ENCODE measurements around the gene MMS22L.
"Not testable (repeated sequence)": the region's sequence is repeated elsewhere in the genome, so short reads cannot be mapped to it uniquely, and the experiment has no call there.

The MMS22L gene

GRCh38 chr6:97231911-97232310 lies 51.1 kb downstream of the MMS22L start:
- DNase-seq, result no peak

- no peak for DNase-seq
These were observed 60.1 kb downstream of the MMS22L start for GRCh38 chr6:97222903-97223302.

GRCh38 chr6:97218912-97219311 lies 64.1 kb downstream of the MMS22L start:
- no peak for DNase-seq

- no peak for DNase-seq
These were observed 67.8 kb downstream of the MMS22L start for GRCh38 chr6:97215157-97215769.

GRCh38 chr6:97214671-97215070 lies 68.3 kb downstream of the MMS22L start:
- no peak for DNase-seq

GRCh38 chr6:97207383-97207782 lies 75.6 kb downstream of the MMS22L start:
- no peak for DNase-seq

- DNase-seq, result no peak
These were observed 77.0 kb downstream of the MMS22L start for GRCh38 chr6:97205966-97206365.

GRCh38 chr6:97203343-97203742 lies 79.7 kb downstream of the MMS22L start:
- DNase-seq, result peak; percentile 9

- DNase-seq, result no peak
These were observed 84.9 kb downstream of the MMS22L start for GRCh38 chr6:97198046-97198565.

GRCh38 chr6:97195117-97195516 lies 87.9 kb downstream of the MMS22L start:
- DNase-seq, result peak; percentile 79

- no peak for DNase-seq
These were observed 93.2 kb downstream of the MMS22L start for GRCh38 chr6:97189767-97190166.

- DNase-seq, result no peak
These were observed 95.1 kb downstream of the MMS22L start for GRCh38 chr6:97187951-97188350.

GRCh38 chr6:97186416-97186999 lies 96.5 kb downstream of the MMS22L start:
- peak; percentile 70 for DNase-seq

GRCh38 chr6:97177905-97178304 lies 105.1 kb downstream of the MMS22L start:
- no peak for DNase-seq

GRCh38 chr6:97176468-97176867 lies 106.5 kb downstream of the MMS22L start:
- no peak for DNase-seq

- DNase-seq, result no peak
These were observed 107.2 kb downstream of the MMS22L start for GRCh38 chr6:97175806-97176205.

GRCh38 chr6:97174471-97174870 lies 108.5 kb downstream of the MMS22L start:
- no peak for DNase-seq

- no peak for DNase-seq
These were observed 122.7 kb downstream of the MMS22L start for GRCh38 chr6:97160280-97160679.

GRCh38 chr6:97155447-97155846 lies 127.6 kb downstream of the MMS22L start:
- DNase-seq, result not testable (repeated sequence)

GRCh38 chr6:97154015-97154414 lies 129.0 kb downstream of the MMS22L start:
- DNase-seq, result no peak

GRCh38 chr6:97151601-97152000 lies 131.4 kb downstream of the MMS22L start:
- no peak for DNase-seq

GRCh38 chr6:97150932-97151331 lies 132.1 kb downstream of the MMS22L start:
- DNase-seq, result no peak

- no peak for DNase-seq
These were observed 135.6 kb downstream of the MMS22L start for GRCh38 chr6:97147421-97147820.

- DNase-seq, result no peak
These were observed 137.3 kb downstream of the MMS22L start for GRCh38 chr6:97145691-97146090.

- DNase-seq, result no peak
These were observed 141.3 kb downstream of the MMS22L start for GRCh38 chr6:97141756-97142155.

Measured in NCI-H1105 treated with DMSO at 0.1 percent for 48 hours (cell line).